Right hindlimb (tissue), 1 donor: Measurements from ENCODE around the gene ARMH4.

Source experiments
- DNase-seq: peaks from one replicate; pipeline ENCODE4 v3.0.0-alpha.2; 2018

Gene ARMH4

GRCh38 chr14:57957441-57957840, 194.6 kb downstream of the ARMH4 start:
- DNase-seq: no peak
